MM.1S (cell line): ENCODE data around the gene TNXB.
A peak's percentile ranks its signal among the peaks of the same experiment; 100 is the strongest.
"Not testable (repeated sequence)": the region's sequence is repeated elsewhere in the genome, so short reads cannot be mapped to it uniquely, and the experiment has no call there.

Experiments used
- DNase-seq: peaks from one replicate; pipeline ENCODE4 v3.0.0-alpha.2; 2015
- H2AFZ ChIP-seq: fragments of 300-600 bp; sonication (generic); 2 replicates; pipeline ENCODE4 v1.6.0; 2016; ENCODE audit warnings: antibody characterized with exemption, low read length
- H3F3A ChIP-seq: fragments of 300-600 bp; sonication (generic); 2 replicates; pipeline ENCODE4 v1.6.1; 2016; ENCODE audit warnings: mild to moderate bottlenecking, antibody characterized with exemption, low read length, moderate library complexity, mixed read lengths; ENCODE audit not compliant: insufficient read depth
- H3K27ac ChIP-seq: fragments of 300-600 bp; sonication (generic); 2 replicates; pipeline ENCODE4 v1.5.1; 2016; ENCODE audit warnings: mild to moderate bottlenecking, low read length
- H3K27me3 ChIP-seq: fragments of 300-600 bp; sonication (generic); replicated peaks from 2 replicates; pipeline ENCODE4 v1.6.0; 2016; ENCODE audit warnings: low read length; ENCODE audit not compliant: insufficient read depth
- H3K36me3 ChIP-seq: fragments of 300-600 bp; sonication (generic); replicated peaks from 2 replicates; pipeline ENCODE4 v1.6.1; 2016; ENCODE audit warnings: mild to moderate bottlenecking, low read length, mixed read lengths; ENCODE audit not compliant: insufficient read depth
- H3K4me1 ChIP-seq: fragments of 300-600 bp; sonication (generic); 2 replicates; pipeline ENCODE4 v1.6.1; 2016; ENCODE audit warnings: low read length, mixed read lengths
- H3K4me2 ChIP-seq: fragments of 300-600 bp; sonication (generic); 2 replicates; pipeline ENCODE4 v1.6.0; 2016; ENCODE audit warnings: low read depth, low read length
- H3K4me3 ChIP-seq: fragments of 300-600 bp; sonication (generic); 2 replicates; pipeline ENCODE4 v1.5.1; 2016; ENCODE audit warnings: low read length, mixed read lengths
- H3K79me2 ChIP-seq: fragments of 300-600 bp; sonication (generic); 2 replicates; pipeline ENCODE4 v1.6.1; 2016; ENCODE audit warnings: mixed run types, low read length, mixed read lengths
- H3K9ac ChIP-seq: fragments of 300-600 bp; sonication (generic); 2 replicates; pipeline ENCODE4 v1.6.1; 2016; ENCODE audit warnings: low read length, mixed read lengths
- H3K9me2 ChIP-seq: fragments of 300-600 bp; sonication (generic); replicated peaks from 2 replicates; pipeline ENCODE4 v1.6.1; 2016; ENCODE audit warnings: mild to moderate bottlenecking, low read length, mixed read lengths; ENCODE audit not compliant: insufficient read depth
- H3K9me3 ChIP-seq: fragments of 300-600 bp; sonication (generic); replicated peaks from 2 replicates; pipeline ENCODE4 v1.6.1; 2016; ENCODE audit warnings: mild to moderate bottlenecking, low read length, mixed read lengths; ENCODE audit not compliant: insufficient read depth
- H4K20me1 ChIP-seq: fragments of 300-600 bp; sonication (generic); 2 replicates; pipeline ENCODE4 v1.6.1; 2016; ENCODE audit warnings: mild to moderate bottlenecking, low read length, moderate library complexity, mixed read lengths; ENCODE audit not compliant: insufficient read depth

Gene TNXB

GRCh38 chr6:32022100-32022499 lies 87.0 kb downstream of the TNXB start:
- H2AFZ ChIP-seq, H3K9ac ChIP-seq, DNase-seq, H3K9me2 ChIP-seq, H3K4me1 ChIP-seq, H3K4me2 ChIP-seq, H4K20me1 ChIP-seq, H3K36me3 ChIP-seq, H3K9me3 ChIP-seq, H3F3A ChIP-seq, H3K79me2 ChIP-seq, H3K27me3 ChIP-seq, H3K27ac ChIP-seq, H3K4me3 ChIP-seq: not testable (repeated sequence)

GRCh38 chr6:32014547-32014946 lies 94.6 kb downstream of the TNXB start, which contains the start of gene C4B:
TSS of gene C4B (plus strand) at chr6:32014795. CDS start at chr6:32014846, 51 bp downstream.
- not testable (repeated sequence) for H3K27me3 ChIP-seq, H3K36me3 ChIP-seq, H3K4me1 ChIP-seq, H3K27ac ChIP-seq, H2AFZ ChIP-seq, H3K4me3 ChIP-seq, H3K9me3 ChIP-seq, H3K9me2 ChIP-seq, H3K79me2 ChIP-seq, H4K20me1 ChIP-seq, DNase-seq, H3K9ac ChIP-seq, H3K4me2 ChIP-seq, H3F3A ChIP-seq

DNA sequence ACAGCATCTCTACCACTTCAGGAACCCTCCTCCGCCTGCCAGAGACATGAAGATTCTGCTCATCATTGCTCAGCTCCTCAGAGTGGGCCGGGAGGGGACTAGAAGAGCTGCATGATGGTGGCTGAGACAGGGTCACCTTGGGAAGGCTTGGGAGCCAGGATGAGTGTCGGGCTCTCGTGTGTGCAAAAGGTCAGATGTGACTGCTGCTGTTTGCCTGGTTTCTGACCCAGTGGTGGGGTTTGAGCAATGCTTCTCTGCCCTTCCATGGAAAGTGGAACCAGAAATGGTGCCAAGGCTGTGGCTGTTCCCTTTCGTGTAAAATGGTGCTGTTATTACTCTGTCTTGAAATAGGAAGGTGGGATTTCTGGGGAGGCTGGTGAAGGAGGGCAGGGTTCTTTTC lies 95.4 kb downstream of the TNXB start:
- H2AFZ ChIP-seq, H3K9ac ChIP-seq, H3K4me1 ChIP-seq, DNase-seq, H4K20me1 ChIP-seq, H3K9me2 ChIP-seq, H3F3A ChIP-seq, H3K79me2 ChIP-seq, H3K9me3 ChIP-seq, H3K27ac ChIP-seq, H3K4me3 ChIP-seq, H3K4me2 ChIP-seq, H3K36me3 ChIP-seq, H3K27me3 ChIP-seq: not testable (repeated sequence)

- H3K79me2 ChIP-seq, H3F3A ChIP-seq, H3K4me3 ChIP-seq, H3K27ac ChIP-seq, H4K20me1 ChIP-seq, H3K9me3 ChIP-seq, H3K9me2 ChIP-seq, H3K27me3 ChIP-seq, H3K4me2 ChIP-seq, H3K4me1 ChIP-seq, H2AFZ ChIP-seq, H3K9ac ChIP-seq, DNase-seq, H3K36me3 ChIP-seq: not testable (repeated sequence)
Observed at GRCh38 chr6:32012941-32013617, 96.1 kb downstream of the TNXB start.

GRCh38 chr6:32010856-32011530 lies 98.1 kb downstream of the TNXB start:
- not testable (repeated sequence) for H3K9me2 ChIP-seq, H3K27me3 ChIP-seq
- peak; percentile 4 for DNase-seq

GRCh38 chr6:32009537-32009936 lies 99.6 kb downstream of the TNXB start:
- not testable (repeated sequence) for H3K4me1 ChIP-seq, H3K4me3 ChIP-seq, H4K20me1 ChIP-seq, H3K4me2 ChIP-seq, H3K9ac ChIP-seq, H2AFZ ChIP-seq, H3K36me3 ChIP-seq, H3K9me3 ChIP-seq, H3K27me3 ChIP-seq, H3K79me2 ChIP-seq, H3F3A ChIP-seq, H3K27ac ChIP-seq, H3K9me2 ChIP-seq, DNase-seq

More at GRCh38 chr6:32010856-32011530, 98.1 kb downstream of the TNXB start:
- not testable (repeated sequence) for H3F3A ChIP-seq, H3K36me3 ChIP-seq, H2AFZ ChIP-seq, H4K20me1 ChIP-seq, H3K79me2 ChIP-seq, H3K4me1 ChIP-seq, H3K9ac ChIP-seq, H3K4me3 ChIP-seq, H3K27ac ChIP-seq, H3K4me2 ChIP-seq, H3K9me3 ChIP-seq

GRCh38 chr6:32008616-32009015 lies 100.5 kb downstream of the TNXB start:
- not testable (repeated sequence) for H4K20me1 ChIP-seq, H3K4me1 ChIP-seq, H3K9ac ChIP-seq, H3K9me2 ChIP-seq, H3K27me3 ChIP-seq, H3K79me2 ChIP-seq, H3K36me3 ChIP-seq, H3K4me2 ChIP-seq, H3F3A ChIP-seq, H2AFZ ChIP-seq, H3K9me3 ChIP-seq, H3K4me3 ChIP-seq, H3K27ac ChIP-seq
- peak; percentile 5 for DNase-seq

DNA sequence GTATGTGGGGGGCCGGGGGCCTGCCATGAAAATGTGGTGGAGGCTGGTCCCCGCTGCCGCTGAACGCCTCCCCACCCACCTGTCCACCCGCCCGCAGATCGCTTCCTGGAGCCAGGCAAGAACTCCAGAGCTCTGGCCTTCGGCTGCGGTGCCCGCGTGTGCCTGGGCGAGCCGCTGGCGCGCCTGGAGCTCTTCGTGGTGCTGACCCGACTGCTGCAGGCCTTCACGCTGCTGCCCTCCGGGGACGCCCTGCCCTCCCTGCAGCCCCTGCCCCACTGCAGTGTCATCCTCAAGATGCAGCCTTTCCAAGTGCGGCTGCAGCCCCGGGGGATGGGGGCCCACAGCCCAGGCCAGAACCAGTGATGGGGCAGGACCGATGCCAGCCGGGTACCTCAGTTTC lies 101.1 kb downstream of the TNXB start:
- H3K27ac ChIP-seq, DNase-seq, H3K4me1 ChIP-seq, H3K4me2 ChIP-seq, H4K20me1 ChIP-seq, H3K27me3 ChIP-seq, H3K36me3 ChIP-seq, H3K9me2 ChIP-seq, H3K4me3 ChIP-seq, H3K9ac ChIP-seq, H3F3A ChIP-seq, H3K79me2 ChIP-seq, H3K9me3 ChIP-seq, H2AFZ ChIP-seq: not testable (repeated sequence)
